GM04504 (cell line): Measurements from ENCODE around the gene SNCB.

Experiments used
- DNase-seq: peaks from one replicate; pipeline ENCODE4 v3.0.0-alpha.2; 2012; ENCODE audit warnings: low read depth

The SNCB gene

DNA sequence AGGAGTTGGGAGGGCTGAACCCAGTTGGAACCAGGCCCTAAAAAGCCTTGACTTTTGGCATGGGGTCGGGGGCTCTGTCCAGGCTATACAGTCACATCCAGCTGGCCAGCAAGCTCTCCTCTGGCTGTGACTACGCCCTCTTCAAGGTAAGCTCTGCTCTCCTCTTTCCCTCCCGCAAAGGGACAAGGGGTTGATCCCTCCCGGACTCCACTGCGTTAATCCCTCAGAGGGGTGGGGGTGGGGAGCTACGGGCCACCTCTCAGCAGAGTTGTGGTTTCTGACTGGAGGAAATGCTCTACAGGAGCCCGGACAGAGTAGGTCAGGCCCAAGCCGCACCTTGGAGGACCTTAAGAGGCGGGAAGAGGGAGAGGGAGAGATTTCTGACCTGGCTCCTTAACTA is 14.0 kb upstream of the SNCB start:
- no peak for DNase-seq

DNA sequence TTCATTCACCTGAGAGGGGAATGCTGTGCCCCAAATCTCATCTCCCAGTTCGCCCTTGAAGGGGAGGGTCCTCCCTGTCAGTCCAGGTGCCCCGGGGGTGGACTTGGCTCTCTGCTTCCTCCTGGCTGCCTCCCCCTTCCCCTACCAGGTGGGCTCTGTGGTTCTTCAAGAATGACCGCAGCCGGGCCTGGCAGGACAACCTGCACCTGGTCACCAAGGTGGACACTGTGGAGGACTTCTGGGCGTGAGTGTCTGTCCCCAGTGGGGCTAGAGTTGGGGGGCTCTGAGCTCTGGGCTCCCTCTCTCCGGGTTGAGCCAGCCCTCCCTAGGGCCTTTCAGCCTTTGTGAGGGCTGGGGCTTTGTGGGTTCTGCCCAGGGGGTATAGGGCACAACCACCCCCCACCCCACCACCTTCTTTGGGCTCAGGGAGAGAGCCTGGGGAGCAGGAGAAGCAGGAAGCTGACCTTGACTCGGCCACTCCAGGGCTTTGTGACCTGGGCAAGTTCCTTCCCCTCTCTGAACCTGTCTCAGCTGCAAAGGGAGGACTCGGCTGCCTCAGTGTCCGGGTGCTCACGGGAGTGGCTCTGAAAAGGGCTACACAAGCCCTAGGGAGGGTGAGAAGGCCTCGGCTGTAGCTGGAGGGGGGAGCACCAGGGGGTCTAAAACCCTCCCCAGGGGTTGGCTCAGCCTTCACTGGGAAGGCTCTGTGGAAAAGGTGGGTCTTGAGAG is 13.3 kb upstream of the SNCB start:
- DNase-seq = no peak

DNA sequence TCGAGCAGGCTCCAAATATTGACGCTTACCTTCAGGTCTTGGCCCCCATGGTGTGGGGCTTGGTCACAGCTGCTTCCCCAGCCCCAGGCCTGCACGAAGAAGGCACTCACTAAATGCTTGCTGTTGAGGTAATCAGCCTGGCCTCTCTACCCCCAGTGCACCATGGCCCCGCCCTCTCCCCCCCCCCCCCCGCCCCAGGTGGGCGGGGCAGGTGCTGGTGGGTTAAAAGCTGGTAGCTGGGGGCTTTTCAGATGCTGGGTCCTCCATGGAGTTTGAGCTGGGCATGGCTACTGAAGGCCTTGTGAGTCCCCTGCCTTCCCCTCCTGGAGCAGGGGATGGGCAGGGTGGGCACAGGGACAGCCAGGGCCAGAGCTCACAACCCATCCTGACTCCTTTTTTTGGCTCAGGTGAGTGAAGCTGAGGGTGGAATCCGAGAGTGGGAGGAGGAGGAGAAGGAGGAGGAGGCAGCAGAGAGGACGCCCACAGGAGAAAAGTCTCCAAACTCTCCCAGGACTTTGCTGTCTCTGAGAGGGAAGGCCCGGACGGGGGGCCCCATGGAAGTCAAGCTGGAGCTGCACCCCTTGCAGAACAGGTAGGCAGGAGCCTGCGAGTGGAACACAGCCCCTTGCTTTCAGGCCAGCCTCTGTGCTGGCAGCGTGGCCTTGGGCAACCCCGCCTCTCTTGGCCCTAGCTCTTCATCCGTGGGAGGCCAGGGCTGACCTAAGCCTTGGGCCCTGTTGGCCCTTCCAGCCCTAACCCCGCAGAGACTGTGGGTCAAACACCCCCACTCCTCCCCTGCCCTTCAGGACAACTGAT is 12.5 kb upstream of the SNCB start:
- no peak for DNase-seq

DNA sequence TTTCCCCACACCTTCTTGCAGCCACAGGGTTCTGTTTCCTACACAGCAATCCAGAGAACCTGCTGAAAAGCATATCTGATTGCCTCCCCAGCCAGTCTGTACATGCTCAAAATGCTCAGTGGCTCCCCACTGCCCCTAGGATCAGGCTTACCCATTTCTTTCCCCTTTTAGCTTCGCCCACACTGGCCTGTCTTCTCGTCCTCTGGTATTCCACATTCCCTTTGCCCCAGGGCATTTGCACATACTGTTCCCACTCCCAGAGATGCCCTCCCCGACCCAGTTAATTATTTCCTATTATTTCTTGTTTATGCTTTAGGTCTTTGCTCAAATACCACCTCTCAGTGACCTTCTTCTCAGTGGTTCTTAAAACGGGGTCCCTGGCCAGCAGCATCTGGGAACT is 10.3 kb upstream of the SNCB start:
- DNase-seq = no peak

DNA sequence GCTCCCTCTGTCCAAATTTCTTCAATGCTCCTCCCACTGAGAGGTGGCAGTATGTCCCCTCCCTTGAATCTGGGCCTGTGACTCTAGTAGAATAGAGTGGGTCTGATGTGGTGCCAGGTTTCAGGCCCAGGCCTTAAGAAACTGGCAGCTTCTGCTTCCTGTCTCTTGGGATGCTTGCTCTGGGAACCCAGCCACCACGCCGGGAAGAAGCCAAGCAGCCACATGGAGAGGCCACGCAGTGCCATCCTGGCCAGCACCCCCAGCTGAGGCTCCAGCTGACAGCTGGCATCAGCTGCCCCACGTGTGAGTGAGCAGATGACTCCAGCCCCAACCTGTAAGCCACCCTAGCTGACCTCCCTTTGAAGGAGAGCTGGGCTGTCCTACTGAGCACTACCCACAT is 9.6 kb upstream of the SNCB start:
- DNase-seq = peak; percentile 46

DNA sequence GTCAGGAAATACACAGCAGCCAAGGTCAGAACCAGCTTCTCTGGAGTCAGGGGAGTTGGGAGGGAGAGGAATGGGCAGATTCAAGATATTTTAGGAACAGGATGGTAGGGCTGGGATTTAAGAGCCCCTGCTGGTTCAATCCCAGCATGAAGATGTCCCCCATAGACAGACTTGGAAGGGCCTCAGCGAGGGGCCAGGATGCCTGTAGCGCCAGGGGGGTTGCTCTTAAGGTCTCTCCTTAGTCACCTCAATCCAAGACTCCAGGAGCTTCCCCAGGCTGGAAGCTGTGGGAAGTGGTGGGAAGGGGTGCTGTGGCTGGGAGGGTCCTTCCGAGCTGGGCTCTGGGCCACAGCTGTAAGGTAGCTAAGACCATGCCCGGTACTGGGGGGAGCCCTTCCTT is 8.9 kb upstream of the SNCB start:
- DNase-seq = no peak

DNA sequence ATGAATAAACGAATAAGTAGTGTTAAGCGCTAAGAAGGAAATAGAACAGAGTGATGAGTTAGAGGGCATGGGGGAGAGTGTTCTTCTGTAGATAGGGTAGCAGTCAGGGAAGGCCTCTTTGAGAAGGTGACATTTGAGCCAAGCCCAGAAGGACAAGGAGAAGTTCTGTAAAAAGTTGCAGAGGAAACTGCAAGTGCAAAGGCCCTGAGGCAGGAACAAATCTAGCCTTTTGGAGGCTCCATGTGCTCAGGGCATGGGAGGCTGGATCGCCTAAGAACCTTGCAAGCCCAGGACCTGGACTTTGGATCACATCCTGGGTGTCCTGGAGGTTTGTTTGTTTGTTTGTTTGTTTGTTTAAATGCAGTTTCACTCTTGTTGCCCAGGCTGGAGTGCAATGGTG is 8.1 kb upstream of the SNCB start:
- DNase-seq = no peak

DNA sequence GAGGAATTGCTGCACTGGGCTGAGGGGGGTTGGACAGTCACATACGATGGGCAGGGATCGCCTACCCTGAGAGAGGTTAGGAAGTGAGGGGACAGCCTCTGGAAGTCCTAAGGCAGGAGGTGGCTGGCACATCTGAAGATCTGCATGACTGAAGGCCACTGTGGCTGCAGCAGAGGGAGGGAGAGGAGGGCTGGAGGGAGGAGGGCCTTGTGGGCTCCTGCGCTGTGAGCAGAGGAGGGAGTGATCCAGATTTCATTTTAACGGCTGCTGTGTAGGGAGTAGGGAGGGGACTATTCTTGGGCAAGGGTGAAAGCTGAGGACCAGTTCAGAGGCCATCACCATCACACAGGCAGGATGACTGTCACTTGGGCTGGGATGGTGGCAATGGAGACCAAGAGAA is 7.2 kb upstream of the SNCB start:
- no peak for DNase-seq

GRCh38 chr5:176636426-176636825 is 6.1 kb upstream of the SNCB start:
- DNase-seq = no peak

- no peak for DNase-seq
These were observed 3.3 kb upstream of the SNCB start for GRCh38 chr5:176633598-176633997.

DNA sequence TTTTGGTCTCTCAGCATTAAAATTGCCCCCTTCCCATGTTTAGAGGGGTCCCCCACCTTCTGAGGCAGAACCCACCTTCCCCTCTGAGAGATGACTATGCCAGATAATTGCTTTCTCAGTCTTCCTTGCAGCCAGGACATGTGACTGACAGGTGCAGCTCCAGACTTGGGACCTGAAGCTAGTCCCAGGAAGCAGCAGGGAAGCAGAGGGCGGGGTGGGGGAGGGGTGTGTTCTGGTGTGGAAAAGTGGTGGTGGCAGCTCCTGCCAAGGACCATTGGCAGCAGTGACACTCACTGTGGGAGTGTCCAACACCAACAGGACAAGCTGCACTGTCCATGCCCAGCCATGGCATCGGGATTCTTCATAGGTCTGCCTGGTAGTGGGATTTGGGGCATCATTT is 2.4 kb upstream of the SNCB start:
- DNase-seq = no peak

DNA sequence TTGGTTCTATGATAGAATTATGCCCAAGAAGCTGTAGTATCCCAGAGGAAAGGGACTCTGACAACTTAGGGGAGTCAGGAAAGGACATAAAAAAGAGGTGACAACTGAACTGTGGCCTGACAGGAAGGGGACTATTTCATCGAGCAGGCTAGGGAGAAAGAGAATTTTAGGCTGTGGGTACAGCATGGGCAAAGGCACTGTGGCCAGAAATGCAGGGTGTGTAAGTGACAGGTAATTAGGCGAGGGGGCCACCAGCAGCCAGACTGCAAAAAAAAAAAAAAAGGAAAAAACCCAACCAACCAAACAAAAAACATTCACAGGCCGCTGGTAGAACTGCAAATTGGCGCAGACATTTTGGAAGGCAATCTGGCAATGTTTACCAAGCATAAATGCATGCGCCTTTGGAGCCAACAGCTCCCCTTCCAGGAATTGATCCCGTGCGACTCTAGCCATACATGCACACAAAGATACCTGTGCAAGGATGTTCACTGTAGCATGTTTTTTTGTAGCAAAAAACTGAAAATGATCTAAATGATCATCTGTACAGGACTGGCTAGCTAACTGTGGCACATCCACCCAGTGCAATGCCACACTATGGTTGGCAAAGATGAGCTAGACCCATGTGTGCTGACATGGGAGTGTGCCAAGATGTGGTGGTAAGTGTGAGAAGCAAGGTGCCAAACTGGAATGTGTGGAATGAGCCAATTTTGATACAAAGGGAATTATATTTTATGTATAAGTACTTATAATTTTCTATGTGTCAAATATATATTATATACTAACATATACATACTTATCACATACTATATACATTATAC is 1.3 kb upstream of the SNCB start:
- DNase-seq = no peak

DNA sequence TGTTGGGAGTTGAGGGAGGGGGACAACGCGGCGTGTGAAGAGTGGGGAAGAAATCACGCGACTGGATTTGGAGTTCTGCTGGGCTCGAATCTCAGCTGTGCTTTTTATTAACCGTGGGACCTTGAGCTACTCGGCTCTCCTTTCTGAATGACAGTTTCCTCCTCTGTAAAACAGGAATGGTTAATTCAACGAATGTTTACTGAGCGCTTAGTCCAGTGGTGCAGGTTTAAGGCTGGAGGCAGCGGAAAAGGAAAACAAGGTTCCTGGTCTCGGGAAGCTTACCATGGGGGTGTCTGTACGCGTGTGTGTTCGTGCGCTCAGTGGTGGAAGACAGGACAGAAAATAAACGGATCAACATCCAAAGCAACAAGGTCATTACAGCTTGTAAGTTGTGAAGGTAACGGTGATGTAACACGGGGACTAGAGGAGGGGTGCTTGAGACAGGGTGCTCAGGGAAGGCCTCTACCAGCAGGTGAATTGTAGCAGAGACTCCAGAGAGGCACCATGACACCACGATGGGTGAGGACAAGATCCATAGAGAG is 418 bp upstream of the SNCB start:
- DNase-seq = no peak

DNA sequence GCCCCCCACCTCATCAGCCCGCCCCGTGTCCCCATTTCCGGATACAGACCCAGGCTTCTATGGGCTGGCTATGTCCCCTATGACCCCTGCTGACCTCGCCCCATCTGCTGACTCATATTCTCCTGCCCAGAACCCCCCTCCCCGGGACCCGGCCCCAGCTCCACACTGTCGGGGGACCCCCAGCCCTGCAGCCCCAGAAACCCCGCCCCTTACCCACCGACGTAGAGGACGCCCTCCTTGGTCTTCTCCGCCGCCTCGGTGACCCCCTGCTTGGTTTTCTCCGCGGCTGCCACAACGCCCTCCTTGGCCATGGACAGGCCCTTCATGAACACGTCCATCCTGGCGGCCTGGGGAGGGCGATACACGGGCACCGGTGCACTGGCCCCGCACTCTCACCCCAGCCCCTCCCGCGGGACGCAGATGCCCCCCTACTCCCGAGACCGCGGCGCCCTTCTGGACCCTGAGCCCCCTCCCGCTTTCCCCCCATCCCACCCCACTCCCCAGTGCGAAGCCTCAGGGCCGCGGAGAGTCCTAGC is 949 bp downstream of the SNCB start:
- DNase-seq = no peak

DNA sequence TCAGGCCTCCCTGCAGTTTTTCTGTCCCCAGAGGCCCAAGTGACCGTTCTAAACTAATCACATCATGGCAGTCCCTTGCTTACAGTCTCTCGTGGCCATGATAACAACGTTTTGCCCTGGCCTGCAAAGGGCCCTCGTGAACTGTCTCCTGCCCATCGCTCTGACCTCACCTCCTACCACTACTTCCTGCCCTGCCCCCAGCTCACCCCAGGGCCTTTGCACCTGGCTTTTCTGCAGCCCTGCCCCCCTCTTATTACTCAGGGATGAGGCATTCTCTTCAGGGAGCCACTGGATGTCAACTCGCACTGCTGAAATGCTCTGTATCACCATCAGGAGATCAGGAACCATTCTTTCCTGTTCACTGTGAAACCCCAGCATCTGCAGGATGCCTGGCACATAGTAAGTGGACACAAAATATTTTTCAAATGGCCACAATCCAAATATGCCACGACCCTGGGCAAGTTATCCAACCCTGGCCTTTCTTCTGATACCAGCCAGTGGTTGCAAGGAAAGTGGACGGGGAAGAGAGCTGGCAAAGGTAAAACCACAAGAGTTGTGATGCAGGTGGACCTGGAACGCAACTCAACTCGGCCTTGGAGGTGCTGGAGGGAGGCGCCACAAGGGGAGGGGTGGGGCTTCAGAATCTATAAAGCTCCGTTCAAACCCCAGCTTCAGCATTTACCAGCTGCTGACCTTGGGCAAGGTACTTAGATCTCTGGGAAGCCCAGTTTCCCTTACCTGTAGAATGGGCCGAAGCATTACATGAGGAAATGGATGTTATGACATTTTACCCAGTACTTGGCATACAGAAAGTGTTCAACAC is 1.7 kb downstream of the SNCB start:
- no peak for DNase-seq

GRCh38 chr5:176627582-176627981 is 2.8 kb downstream of the SNCB start:
- DNase-seq = no peak

GRCh38 chr5:176626876-176627236 is 3.5 kb downstream of the SNCB start:
- no peak for DNase-seq

GRCh38 chr5:176625966-176626875 is 4.1 kb downstream of the SNCB start:
- DNase-seq = no peak

DNA sequence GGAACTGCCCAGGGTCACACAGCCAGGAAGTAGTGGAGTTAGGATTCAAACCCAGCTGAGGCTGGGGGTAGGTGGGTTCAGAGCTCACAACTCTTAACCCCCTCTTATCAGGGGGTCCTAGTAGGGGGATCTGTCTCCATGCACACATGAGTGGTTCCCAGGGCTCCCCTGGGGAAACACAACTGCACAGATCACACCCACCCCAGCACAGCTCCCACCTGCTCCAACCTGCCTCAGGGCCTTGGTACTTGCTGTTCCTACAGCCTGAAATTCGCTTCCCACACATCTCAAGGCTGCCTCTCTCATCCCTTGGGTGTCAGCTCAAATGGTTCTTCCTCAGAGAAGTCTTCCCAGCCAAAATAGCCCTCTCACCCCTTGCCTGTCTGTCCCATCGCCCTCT is 4.8 kb downstream of the SNCB start:
- no peak for DNase-seq

DNA sequence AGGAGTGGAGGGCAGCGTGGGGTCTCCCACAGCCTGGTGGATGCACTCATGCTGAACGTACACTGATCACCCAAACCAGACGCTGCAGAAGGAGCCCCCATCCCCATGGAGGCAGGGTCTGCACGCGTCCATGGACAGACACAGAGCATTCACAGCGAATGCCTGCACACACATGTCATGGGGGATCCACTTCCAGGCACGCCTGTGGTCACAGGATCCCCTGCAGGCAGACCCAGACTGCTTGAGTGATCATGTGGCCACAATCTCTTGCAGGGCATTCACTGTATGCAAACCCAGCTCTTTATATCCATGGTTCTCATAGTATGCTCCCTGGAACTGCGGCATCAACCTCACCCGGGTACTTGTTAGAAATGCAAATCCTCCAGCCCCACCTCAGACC is 5.4 kb downstream of the SNCB start:
- no peak for DNase-seq
